Measurements from ENCODE around the gene GPR176. TPM values are rescaled to one million over a fixed set of nuclear protein-coding genes. Genes with fewer than 3 reads are reported as not detected.

Gene GPR176
- total and polyA plus RNA-seq, 8 donors, result 0.16 to 6.8 (median 0.81) TPM

- no peaks in the 10 kb centered on the region for H3K27me3 ChIP-seq
- H3K9me3 ChIP-seq, result no peaks in the 10 kb centered on the region
- no peak for DNase-seq
- H3K4me1 ChIP-seq, result no peaks in the 10 kb centered on the region
- H3K27ac ChIP-seq, result no peak overlapping the region
- intact Hi-C loops (cut with DNase I), result loop anchor here in 1 of 3 donors (10.0 kb wide), 1 partner anchor 79 kb away; no protein-coding TSS in a partner anchor
- TF ChIP-seq CTCF (IDR thresholded peaks at IDR 0.05), result no peak
- no peak for ATAC-seq
- H3K4me3 ChIP-seq, result no peak overlapping the region
- 43 to 45% methylated on average over 3 of the region's 3 CpGs for WGBS, 2 donors
- FAIRE-seq, result no peak
- no peaks in the 10 kb centered on the region for H3K36me3 ChIP-seq
Measured at GRCh38 chr15:39795486-39795885, 124.6 kb downstream of the GPR176 start.

- Histone ChIP-seq H3K36me3 (no peaks in the 10 kb centered on the region), H3K4me1 (no peaks in the 10 kb centered on the region), H3K9me3 (no peaks in the 10 kb centered on the region), H3K27me3 (no peaks in the 10 kb centered on the region), H3K4me3 (no peak overlapping the region), H3K27ac (no peak overlapping the region)
- intact Hi-C loops (cut with DNase I), result loop anchor here in 1 of 3 donors (10.0 kb wide), 1 partner anchor 80 kb away; no protein-coding TSS in a partner anchor
- ATAC-seq (no peak), FAIRE-seq (no peak), DNase-seq (no peak)
- no peak for TF ChIP-seq CTCF (IDR thresholded peaks at IDR 0.05)
- 69 to 79% methylated on average over 3 of the region's 3 CpGs for WGBS, 2 donors
Measured at GRCh38 chr15:39794954-39795353, 125.1 kb downstream of the GPR176 start.

- Histone ChIP-seq H3K4me3 (no peak overlapping the region), H3K36me3 (no peaks in the 10 kb centered on the region), H3K9me3 (no peaks in the 10 kb centered on the region), H3K4me1 (no peaks in the 10 kb centered on the region), H3K27ac (no peak overlapping the region), H3K27me3 (no peaks in the 10 kb centered on the region)
- no peak for ATAC-seq
- no peak for FAIRE-seq
- no peak for TF ChIP-seq CTCF (IDR thresholded peaks at IDR 0.05)
- no peak for DNase-seq
- intact Hi-C loops (cut with DNase I), result loop anchor here in 1 of 3 donors (10.0 kb wide), 1 partner anchor 81 kb away; no protein-coding TSS in a partner anchor
- 85 to 87% methylated on average over 4 of the region's 4 CpGs for WGBS, 2 donors
Measured at GRCh38 chr15:39793923-39794322, 126.1 kb downstream of the GPR176 start.

- TF ChIP-seq CTCF (IDR thresholded peaks at IDR 0.05), result no peak
- Histone ChIP-seq H3K27me3 (no peaks in the 10 kb centered on the region), H3K4me3 (no peak overlapping the region), H3K9me3 (no peaks in the 10 kb centered on the region), H3K27ac (no peak overlapping the region), H3K36me3 (no peaks in the 10 kb centered on the region), H3K4me1 (no peaks in the 10 kb centered on the region)
- ATAC-seq (no peak), FAIRE-seq (no peak), DNase-seq (no peak)
- whole genome bisulfite sequencing, 2 donors, result 48 to 69% methylated on average over 4 of the region's 4 CpGs
- intact Hi-C loops (cut with DNase I), result loop anchor here in 1 of 3 donors (10.0 kb wide), 1 partner anchor 82 kb away; no protein-coding TSS in a partner anchor
Measured at GRCh38 chr15:39792844-39793335, 127.2 kb downstream of the GPR176 start.

- TF ChIP-seq CTCF (IDR thresholded peaks at IDR 0.05), result no peak
- no peaks in the 10 kb centered on the region for H3K4me1 ChIP-seq
- no peaks in the 10 kb centered on the region for H3K9me3 ChIP-seq
- H3K4me3 ChIP-seq, result no peak overlapping the region
- DNase-seq (no peak), FAIRE-seq (no peak), ATAC-seq (no peak)
- H3K36me3 ChIP-seq, result no peaks in the 10 kb centered on the region
- WGBS, 2 donors, result 70 to 78% methylated on average over 5 of the region's 5 CpGs
- H3K27ac ChIP-seq, result no peak overlapping the region
- H3K27me3 ChIP-seq, result no peaks in the 10 kb centered on the region
- intact Hi-C loops (cut with DNase I), result loop anchor here in 1 of 3 donors (10.0 kb wide), 1 partner anchor 83 kb away; no protein-coding TSS in a partner anchor
Measured at GRCh38 chr15:39792025-39792843, 127.8 kb downstream of the GPR176 start.
